ENCODE data around the gene IFT88. TPM values are rescaled to one million over a fixed set of nuclear protein-coding genes. Genes with fewer than 3 reads are reported as not detected.

IFT88 gene
- polyA plus RNA-seq, 3 donors, result 2.9 to 4.5 (median 4.1) TPM

DNA sequence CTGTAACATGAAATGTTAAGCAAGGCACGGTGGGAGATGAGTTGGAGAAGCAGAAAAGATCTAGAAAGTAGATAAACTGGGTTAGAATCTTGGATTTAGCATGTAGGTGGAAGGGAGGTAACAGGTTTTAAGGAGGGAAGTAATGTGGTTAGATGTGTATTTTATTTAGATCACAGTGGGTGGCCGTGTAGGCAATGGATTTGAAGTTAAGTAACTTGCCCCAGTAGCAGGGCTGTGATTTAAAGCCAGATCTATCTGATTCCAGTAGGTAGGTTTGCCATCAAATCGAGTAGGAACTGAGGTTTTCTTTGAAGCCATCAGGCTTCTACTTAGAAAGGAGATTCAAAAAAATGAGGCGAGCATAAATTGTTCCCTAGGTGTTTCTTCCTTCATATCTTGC lies 86.0 kb downstream of the IFT88 start:
- Histone ChIP-seq H3K4me3 (replicated peaks in 1 of 3; ENCODE audit: low read depth in 2 of 3, low read length in 3 of 3) (no peak overlapping the region), H2AFZ (ENCODE audit: insufficient read depth, low read depth, low read length, poor library complexity, severe bottlenecking) (no peak overlapping the region), H3K27me3 (ENCODE audit: control insufficient read depth in 2 of 2, insufficient read depth in 2 of 2, low read length in 2 of 2) (no peaks in the 10 kb centered on the region), H3K79me2 (ENCODE audit: insufficient read depth, low read length) (no peaks in the 10 kb centered on the region), H3K4me1 (ENCODE audit: control insufficient read depth in 1 of 2, insufficient read depth in 2 of 2, low read length in 2 of 2) (no peaks in the 10 kb centered on the region), H3K27ac (ENCODE audit: low read depth in 1 of 2, low read length in 2 of 2) (no peak overlapping the region), H3K9ac (ENCODE audit: insufficient read depth, low read length, poor library complexity, severe bottlenecking) (no peak overlapping the region), H3K36me3 (replicated peaks in 1 of 2; ENCODE audit: control insufficient read depth in 1 of 2, insufficient read depth in 2 of 2, low read length in 2 of 2) (no peaks in the 10 kb centered on the region), H3K4me2 (replicated peaks; ENCODE audit: extremely low read depth, low read length, poor library complexity, severe bottlenecking) (no peak overlapping the region), H4K20me1 (ENCODE audit: insufficient read depth, low read length) (no peaks in the 10 kb centered on the region), H3K9me3 (replicated peaks in 1 of 2; ENCODE audit: control insufficient read depth in 1 of 2, insufficient read depth in 1 of 2, low read length in 2 of 2) (no peaks in the 10 kb centered on the region)
- H3K27ac Mint-ChIP-seq, result no peak overlapping the region
- WGBS (ENCODE audit: insufficient coverage), result 79% methylated on average over 1 of the region's 4 CpGs
- intact Hi-C loops (cut with micrococcal nuclease), result no loop called here
- no peak for DNase-seq
- H3K9me3 Mint-ChIP-seq, result no peaks in the 10 kb centered on the region
- TF ChIP-seq, protein P1, sequence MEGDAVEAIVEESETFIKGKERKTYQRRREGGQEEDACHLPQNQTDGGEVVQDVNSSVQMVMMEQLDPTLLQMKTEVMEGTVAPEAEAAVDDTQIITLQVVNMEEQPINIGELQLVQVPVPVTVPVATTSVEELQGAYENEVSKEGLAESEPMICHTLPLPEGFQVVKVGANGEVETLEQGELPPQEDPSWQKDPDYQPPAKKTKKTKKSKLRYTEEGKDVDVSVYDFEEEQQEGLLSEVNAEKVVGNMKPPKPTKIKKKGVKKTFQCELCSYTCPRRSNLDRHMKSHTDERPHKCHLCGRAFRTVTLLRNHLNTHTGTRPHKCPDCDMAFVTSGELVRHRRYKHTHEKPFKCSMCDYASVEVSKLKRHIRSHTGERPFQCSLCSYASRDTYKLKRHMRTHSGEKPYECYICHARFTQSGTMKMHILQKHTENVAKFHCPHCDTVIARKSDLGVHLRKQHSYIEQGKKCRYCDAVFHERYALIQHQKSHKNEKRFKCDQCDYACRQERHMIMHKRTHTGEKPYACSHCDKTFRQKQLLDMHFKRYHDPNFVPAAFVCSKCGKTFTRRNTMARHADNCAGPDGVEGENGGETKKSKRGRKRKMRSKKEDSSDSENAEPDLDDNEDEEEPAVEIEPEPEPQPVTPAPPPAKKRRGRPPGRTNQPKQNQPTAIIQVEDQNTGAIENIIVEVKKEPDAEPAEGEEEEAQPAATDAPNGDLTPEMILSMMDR (IDR thresholded peaks at IDR 0.05), result no peak
- H3K4me1 Mint-ChIP-seq, result no peaks in the 10 kb centered on the region
- H3K27me3 Mint-ChIP-seq (ENCODE audit: low read depth in 3 of 3), result no peaks in the 10 kb centered on the region
- peaks cover 0 to 2% of the 10 kb centered on the region in 2 donors for H3K36me3 Mint-ChIP-seq
- H3K4me3 Mint-ChIP-seq, result no peak overlapping the region

DNA sequence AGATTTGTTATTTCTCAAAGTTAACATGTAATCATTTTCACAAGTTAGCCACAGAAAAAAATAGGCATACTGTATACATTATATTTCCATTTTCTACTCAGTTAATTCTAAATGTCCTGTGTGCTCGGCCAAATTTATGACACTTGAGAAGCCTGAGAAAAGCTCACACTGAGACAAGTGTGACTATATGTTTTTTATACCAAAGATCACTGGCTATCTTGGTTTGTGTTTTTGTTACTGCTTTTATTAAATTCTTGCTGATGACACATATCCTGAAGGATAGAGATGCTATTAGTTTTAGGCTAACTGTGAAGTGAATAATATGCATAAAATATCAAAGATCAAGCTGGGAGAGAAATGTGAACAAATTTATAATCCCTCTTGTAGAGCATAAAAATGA lies 87.2 kb downstream of the IFT88 start:
- Histone ChIP-seq H3K79me2 (ENCODE audit: insufficient read depth, low read length) (no peaks in the 10 kb centered on the region), H3K9me3 (replicated peaks in 1 of 2; ENCODE audit: control insufficient read depth in 1 of 2, insufficient read depth in 1 of 2, low read length in 2 of 2) (no peaks in the 10 kb centered on the region), H3K36me3 (replicated peaks in 1 of 2; ENCODE audit: control insufficient read depth in 1 of 2, insufficient read depth in 2 of 2, low read length in 2 of 2) (no peaks in the 10 kb centered on the region), H4K20me1 (ENCODE audit: insufficient read depth, low read length) (no peaks in the 10 kb centered on the region), H2AFZ (ENCODE audit: insufficient read depth, low read depth, low read length, poor library complexity, severe bottlenecking) (no peak overlapping the region), H3K4me1 (ENCODE audit: control insufficient read depth in 1 of 2, insufficient read depth in 2 of 2, low read length in 2 of 2) (no peaks in the 10 kb centered on the region), H3K4me3 (replicated peaks in 1 of 3; ENCODE audit: low read depth in 2 of 3, low read length in 3 of 3) (no peak overlapping the region), H3K27me3 (ENCODE audit: control insufficient read depth in 2 of 2, insufficient read depth in 2 of 2, low read length in 2 of 2) (no peaks in the 10 kb centered on the region), H3K9ac (ENCODE audit: insufficient read depth, low read length, poor library complexity, severe bottlenecking) (no peak overlapping the region), H3K4me2 (replicated peaks; ENCODE audit: extremely low read depth, low read length, poor library complexity, severe bottlenecking) (no peak overlapping the region), H3K27ac (ENCODE audit: low read depth in 1 of 2, low read length in 2 of 2) (no peak overlapping the region)
- H3K4me3 Mint-ChIP-seq, result no peak overlapping the region
- DNase-seq, result no peak
- H3K9me3 Mint-ChIP-seq, result no peaks in the 10 kb centered on the region
- H3K36me3 Mint-ChIP-seq, result peaks cover 2 to 5% of the 10 kb centered on the region in 2 donors
- H3K27ac Mint-ChIP-seq, result no peak overlapping the region
- no CpG with 5 or more reads among the region's 1 CpG for whole genome bisulfite sequencing (ENCODE audit: insufficient coverage)
- intact Hi-C loops (cut with micrococcal nuclease), result no loop called here
- no peaks in the 10 kb centered on the region for H3K4me1 Mint-ChIP-seq
- TF ChIP-seq, protein P1 (IDR thresholded peaks at IDR 0.05), result no peak
- H3K27me3 Mint-ChIP-seq (ENCODE audit: low read depth in 3 of 3), result no peaks in the 10 kb centered on the region
